Loucy (cell line): ENCODE results near the gene NARS2.

Source experiments
- H2AFZ ChIP-seq: fragments of 200-600 bp; sonication (generic); 2 replicates; pipeline ENCODE4 v1.6.0; 2016; ENCODE audit warnings: antibody characterized with exemption, mild to moderate bottlenecking, low read length, moderate library complexity
- H3F3A ChIP-seq: fragments of 200-600 bp; 2 replicates; pipeline ENCODE4 v1.6.0; 2016; ENCODE audit warnings: antibody characterized with exemption, low read depth, mild to moderate bottlenecking
- H3K27me3 ChIP-seq: fragments of 200-600 bp; sonication (generic); 2 replicates; pipeline ENCODE4 v1.6.1; 2014; ENCODE audit warnings: low read length, mild to moderate bottlenecking; ENCODE audit not compliant: insufficient read depth, poor library complexity, severe bottlenecking
- H3K36me3 ChIP-seq: fragments of 200-600 bp; sonication (generic); 2 replicates; pipeline ENCODE4 v1.6.1; 2016; ENCODE audit warnings: low read length; ENCODE audit not compliant: insufficient read depth
- H3K4me1 ChIP-seq: fragments of 200-600 bp; sonication (generic); 2 replicates; pipeline ENCODE4 v1.5.1; 2014; ENCODE audit warnings: low read length, mild to moderate bottlenecking; ENCODE audit not compliant: insufficient read depth, poor library complexity, severe bottlenecking
- H3K4me2 ChIP-seq: fragments of 200-600 bp; sonication (generic); 2 replicates; pipeline ENCODE4 v1.6.0; 2014; ENCODE audit warnings: antibody characterized with exemption, low read length, low read depth, mild to moderate bottlenecking; ENCODE audit not compliant: poor library complexity, severe bottlenecking
- H3K4me3 ChIP-seq: fragments of 200-600 bp; sonication (generic); 2 replicates; pipeline ENCODE4 v1.5.1; 2014; ENCODE audit warnings: low read length, mild to moderate bottlenecking, mixed read lengths; ENCODE audit not compliant: poor library complexity, severe bottlenecking
- H3K79me2 ChIP-seq: fragments of 200-600 bp; sonication (generic); 2 replicates; pipeline ENCODE4 v1.6.1; 2014; ENCODE audit warnings: low read length; ENCODE audit not compliant: insufficient read depth
- H3K9ac ChIP-seq: fragments of 200-600 bp; sonication (generic); 2 replicates; pipeline ENCODE4 v1.6.0; 2014; ENCODE audit warnings: mild to moderate bottlenecking, low read depth, low read length, moderate library complexity; ENCODE audit not compliant: poor library complexity, severe bottlenecking
- H3K9me2 ChIP-seq: fragments of 200-600 bp; sonication (generic); replicated peaks from 2 replicates; pipeline ENCODE4 v1.6.1; 2016; ENCODE audit warnings: low read depth, low read length, mixed read lengths
- H3K9me3 ChIP-seq: fragments of 200-600 bp; sonication (generic); 2 replicates; pipeline ENCODE4 v1.6.1; 2014; ENCODE audit warnings: mild to moderate bottlenecking, antibody characterized with exemption, low read length, low read depth; ENCODE audit not compliant: insufficient read depth
- H4K20me1 ChIP-seq: fragments of 200-600 bp; sonication (generic); 2 replicates; pipeline ENCODE4 v1.6.0; 2014; ENCODE audit warnings: antibody characterized with exemption, low read length, mild to moderate bottlenecking; ENCODE audit not compliant: insufficient read depth, poor library complexity, severe bottlenecking
- CTCF ChIP-seq: fragments of 200-600 bp; sonication (generic); conservative IDR thresholded peaks from 2 replicates; pipeline ENCODE4 v1.5.1; 2014; ENCODE audit warnings: mild to moderate bottlenecking, antibody characterized with exemption, low read length
- EZH2phosphoT487 ChIP-seq: fragments of 200-600 bp; IDR thresholded peaks from 2 replicates; pipeline ENCODE4 v1.6.1; 2018; ENCODE audit warnings: antibody characterized with exemption, mild to moderate bottlenecking, moderate library complexity, borderline replicate concordance

The NARS2 gene

GRCh38 chr11:78551066-78551465 is 23.6 kb downstream of the NARS2 start:
- H3F3A ChIP-seq, result no peaks in the 10 kb centered on the region
- no peaks in the 10 kb centered on the region for H3K9me2 ChIP-seq
- H3K36me3 ChIP-seq, result peaks cover 10% of the 10 kb centered on the region; the same call in 1 of the 2 replicates
- peaks cover 4% of the 10 kb centered on the region; the same call in 1 of the 2 replicates for H3K79me2 ChIP-seq
- H3K27me3 ChIP-seq, result no peaks in the 10 kb centered on the region
- no peak overlapping the region for H2AFZ ChIP-seq
- no peaks in the 10 kb centered on the region for H3K9me3 ChIP-seq
- H3K9ac ChIP-seq, result no peak overlapping the region
- H3K4me1 ChIP-seq, result no peaks in the 10 kb centered on the region
- H3K4me3 ChIP-seq, result no peak overlapping the region
- no peaks in the 10 kb centered on the region for H4K20me1 ChIP-seq
- H3K4me2 ChIP-seq, result no peak overlapping the region
- TF ChIP-seq EZH2phosphoT487 (no peak), CTCF (no peak)

GRCh38 chr11:78549624-78550409 is 24.8 kb downstream of the NARS2 start:
- H3K9me3 ChIP-seq, result no peaks in the 10 kb centered on the region
- H3K79me2 ChIP-seq, result peaks cover 4% of the 10 kb centered on the region; the same call in 1 of the 2 replicates
- no peaks in the 10 kb centered on the region for H3K27me3 ChIP-seq
- no peak overlapping the region for H3K4me2 ChIP-seq
- no peak overlapping the region for H3K9ac ChIP-seq
- no peak for TF ChIP-seq CTCF
- no peak for TF ChIP-seq EZH2phosphoT487
- no peak overlapping the region for H2AFZ ChIP-seq
- no peaks in the 10 kb centered on the region for H3K9me2 ChIP-seq
- no peaks in the 10 kb centered on the region for H3K4me1 ChIP-seq
- no peaks in the 10 kb centered on the region for H3F3A ChIP-seq
- no peaks in the 10 kb centered on the region for H4K20me1 ChIP-seq
- H3K36me3 ChIP-seq, result no peaks in the 10 kb centered on the region; the same call in 1 of the 2 replicates
- no peak overlapping the region for H3K4me3 ChIP-seq

- H3K9me2 ChIP-seq, result no peaks in the 10 kb centered on the region
- H3K9ac ChIP-seq, result no peak overlapping the region
- H4K20me1 ChIP-seq, result no peaks in the 10 kb centered on the region
- no peaks in the 10 kb centered on the region for H3K9me3 ChIP-seq
- H2AFZ ChIP-seq, result no peak overlapping the region
- no peak overlapping the region for H3K4me2 ChIP-seq
- H3K79me2 ChIP-seq, result peaks cover 4% of the 10 kb centered on the region; the same call in 1 of the 2 replicates
- no peaks in the 10 kb centered on the region for H3K4me1 ChIP-seq
- H3F3A ChIP-seq, result no peaks in the 10 kb centered on the region
- H3K27me3 ChIP-seq, result no peaks in the 10 kb centered on the region
- no peak for TF ChIP-seq EZH2phosphoT487
- TF ChIP-seq CTCF, result no peak
- H3K4me3 ChIP-seq, result no peak overlapping the region
- H3K36me3 ChIP-seq, result no peaks in the 10 kb centered on the region; the same call in 1 of the 2 replicates
Observed at GRCh38 chr11:78548911-78549590, 25.6 kb downstream of the NARS2 start.
